Measurements from ENCODE around the gene NECTIN2.

The NECTIN2 gene

DNA sequence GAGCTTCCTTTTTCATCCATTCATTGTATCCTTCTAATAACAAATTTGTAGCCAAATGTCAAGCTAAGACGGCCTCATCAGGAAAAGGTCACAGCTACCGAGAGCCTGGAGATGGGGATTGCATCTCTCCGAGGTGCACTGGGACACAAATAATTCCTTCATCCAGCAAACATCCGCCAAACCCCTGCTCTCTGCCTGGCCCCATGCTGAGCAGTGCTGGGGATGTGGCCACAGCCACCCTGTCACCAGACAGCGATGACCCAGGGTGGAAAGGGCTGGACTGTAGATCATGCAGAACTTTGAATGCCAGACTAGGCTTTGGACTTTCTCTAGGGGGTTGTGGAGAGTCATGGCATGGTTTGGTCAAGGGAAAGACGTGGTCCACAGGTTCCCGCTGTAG, 46.8 kb downstream of the NECTIN2 start:
- no peak overlapping the region for H3K27ac ChIP-seq (ENCODE audit: low read depth in 2 of 2, low read length in 2 of 2)
- H3K9ac ChIP-seq (ENCODE audit: low read depth in 1 of 2, low read length in 2 of 2), result no peak overlapping the region
- H3K4me3 ChIP-seq (ENCODE audit: low read length in 2 of 2), result no peak overlapping the region
- peaks cover 26 to 48% of the 10 kb centered on the region in 2 donors for H3K36me3 ChIP-seq (ENCODE audit: control insufficient read depth in 2 of 2, insufficient read depth in 2 of 2, low read length in 2 of 2)
- no peaks in the 10 kb centered on the region for H3K9me3 ChIP-seq (ENCODE audit: control insufficient read depth in 2 of 2, low read length in 2 of 2)
- H3K27me3 ChIP-seq (ENCODE audit: control insufficient read depth in 2 of 2, insufficient read depth in 2 of 2, low read length in 2 of 2), result no peaks in the 10 kb centered on the region
- peaks cover 18 to 20% of the 10 kb centered on the region in 2 donors for H3K4me1 ChIP-seq (ENCODE audit: control insufficient read depth in 2 of 2, insufficient read depth in 2 of 2, low read length in 2 of 2)

DNA sequence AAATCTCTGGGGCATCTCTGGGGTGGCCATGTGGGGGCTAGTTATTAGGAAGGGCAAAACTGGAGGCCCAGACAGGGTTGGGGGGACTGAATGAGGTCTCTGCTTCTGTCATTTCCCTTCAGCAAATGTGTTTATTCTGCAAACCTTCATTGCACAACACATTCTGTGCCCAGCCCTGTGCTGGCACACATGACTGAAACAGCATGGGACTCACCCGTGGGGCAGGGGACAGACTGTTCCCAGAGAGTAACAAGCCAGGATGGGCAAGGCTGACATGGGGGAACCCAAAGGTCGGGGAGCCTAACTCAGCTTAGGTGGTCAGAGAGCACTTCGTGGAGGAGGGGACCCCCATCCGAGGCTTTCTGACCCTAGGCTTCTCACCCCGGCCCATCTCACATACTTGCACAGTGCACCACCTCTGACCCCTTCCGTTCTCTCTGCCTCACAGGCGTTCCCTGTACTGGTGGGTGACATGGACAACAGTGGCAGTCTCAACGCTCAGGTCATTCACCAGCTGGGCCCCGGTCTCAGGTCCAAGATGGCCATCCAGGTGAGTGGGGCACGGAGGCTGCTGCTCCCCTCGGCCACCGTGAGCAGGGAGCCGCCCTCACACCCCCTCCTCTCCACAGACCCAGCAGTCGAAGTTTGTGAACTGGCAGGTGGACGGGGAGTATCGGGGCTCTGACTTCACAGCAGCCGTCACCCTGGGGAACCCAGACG, 47.4 kb downstream of the NECTIN2 start:
- no peak overlapping the region for H3K4me3 ChIP-seq (ENCODE audit: low read length in 2 of 2)
- H3K27me3 ChIP-seq (ENCODE audit: control insufficient read depth in 2 of 2, insufficient read depth in 2 of 2, low read length in 2 of 2), result no peaks in the 10 kb centered on the region
- peaks cover 23 to 47% of the 10 kb centered on the region in 2 donors for H3K36me3 ChIP-seq (ENCODE audit: control insufficient read depth in 2 of 2, insufficient read depth in 2 of 2, low read length in 2 of 2)

GRCh38 chr19:44894052-44894400, 47.9 kb downstream of the NECTIN2 start:
- Histone ChIP-seq H3K36me3 (ENCODE audit: control insufficient read depth in 2 of 2, insufficient read depth in 2 of 2, low read length in 2 of 2) (peaks cover 23 to 47% of the 10 kb centered on the region in 2 donors), H3K9me3 (ENCODE audit: control insufficient read depth in 2 of 2, low read length in 2 of 2) (no peaks in the 10 kb centered on the region), H3K4me3 (ENCODE audit: low read length in 2 of 2) (no peak overlapping the region), H3K27ac (ENCODE audit: low read depth in 2 of 2, low read length in 2 of 2) (no peak overlapping the region), H3K4me1 (ENCODE audit: control insufficient read depth in 2 of 2, insufficient read depth in 2 of 2, low read length in 2 of 2) (peaks cover 18 to 20% of the 10 kb centered on the region in 2 donors), H3K9ac (ENCODE audit: low read depth in 1 of 2, low read length in 2 of 2) (no peak overlapping the region), H3K27me3 (ENCODE audit: control insufficient read depth in 2 of 2, insufficient read depth in 2 of 2, low read length in 2 of 2) (no peaks in the 10 kb centered on the region)

More for the DNA sequence above, 47.4 kb downstream of the NECTIN2 start:
- no peak overlapping the region for H3K9ac ChIP-seq (ENCODE audit: low read depth in 1 of 2, low read length in 2 of 2)
- peaks cover 18 to 20% of the 10 kb centered on the region in 2 donors for H3K4me1 ChIP-seq (ENCODE audit: control insufficient read depth in 2 of 2, insufficient read depth in 2 of 2, low read length in 2 of 2)
- no peak overlapping the region for H3K27ac ChIP-seq (ENCODE audit: low read depth in 2 of 2, low read length in 2 of 2)
- no peaks in the 10 kb centered on the region for H3K9me3 ChIP-seq (ENCODE audit: control insufficient read depth in 2 of 2, low read length in 2 of 2)

GRCh38 chr19:44894946-44895345, 48.8 kb downstream of the NECTIN2 start:
- Histone ChIP-seq H3K9ac (ENCODE audit: low read depth in 1 of 2, low read length in 2 of 2) (no peak overlapping the region), H3K27ac (ENCODE audit: low read depth in 2 of 2, low read length in 2 of 2) (no peak overlapping the region), H3K9me3 (ENCODE audit: control insufficient read depth in 2 of 2, low read length in 2 of 2) (no peaks in the 10 kb centered on the region), H3K27me3 (ENCODE audit: control insufficient read depth in 2 of 2, insufficient read depth in 2 of 2, low read length in 2 of 2) (no peaks in the 10 kb centered on the region), H3K36me3 (ENCODE audit: control insufficient read depth in 2 of 2, insufficient read depth in 2 of 2, low read length in 2 of 2) (peaks cover 25 to 49% of the 10 kb centered on the region in 2 donors), H3K4me1 (ENCODE audit: control insufficient read depth in 2 of 2, insufficient read depth in 2 of 2, low read length in 2 of 2) (peaks cover 14 to 15% of the 10 kb centered on the region in 2 donors), H3K4me3 (ENCODE audit: low read length in 2 of 2) (no peak overlapping the region)

DNA sequence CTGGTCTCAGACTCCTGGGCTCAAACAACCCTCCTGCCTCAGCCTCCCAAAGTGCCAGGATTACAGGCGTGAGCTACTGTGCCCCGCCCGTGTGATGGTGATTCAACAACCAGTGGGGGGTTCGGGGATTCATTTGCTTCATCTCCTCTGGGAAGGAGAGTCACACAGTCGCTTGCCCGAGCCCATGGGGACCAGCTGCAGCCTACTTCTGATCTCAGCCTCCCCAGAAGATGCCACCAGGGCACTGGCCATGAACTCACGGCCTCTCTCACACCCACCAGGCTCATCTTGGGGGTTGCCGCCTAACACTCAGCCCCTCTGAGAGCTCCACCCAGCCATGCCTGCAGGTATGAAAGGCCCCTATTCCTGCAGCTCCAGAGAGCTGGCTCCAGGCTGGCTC, 51.7 kb downstream of the NECTIN2 start:
- Histone ChIP-seq H3K9me3 (ENCODE audit: control insufficient read depth in 2 of 2, low read length in 2 of 2) (no peaks in the 10 kb centered on the region), H3K36me3 (ENCODE audit: control insufficient read depth in 2 of 2, insufficient read depth in 2 of 2, low read length in 2 of 2) (peaks cover 37 to 66% of the 10 kb centered on the region in 2 donors), H3K9ac (ENCODE audit: low read depth in 1 of 2, low read length in 2 of 2) (no peak overlapping the region), H3K27ac (ENCODE audit: low read depth in 2 of 2, low read length in 2 of 2) (no peak overlapping the region), H3K4me1 (ENCODE audit: control insufficient read depth in 2 of 2, insufficient read depth in 2 of 2, low read length in 2 of 2) (no peaks in the 10 kb centered on the region), H3K4me3 (ENCODE audit: low read length in 2 of 2) (no peak overlapping the region), H3K27me3 (ENCODE audit: control insufficient read depth in 2 of 2, insufficient read depth in 2 of 2, low read length in 2 of 2) (no peaks in the 10 kb centered on the region)

GRCh38 chr19:44900328-44901244, 54.5 kb downstream of the NECTIN2 start:
- Histone ChIP-seq H3K4me1 (ENCODE audit: control insufficient read depth in 2 of 2, insufficient read depth in 2 of 2, low read length in 2 of 2) (peaks cover 5 to 6% of the 10 kb centered on the region in 2 donors), H3K36me3 (ENCODE audit: control insufficient read depth in 2 of 2, insufficient read depth in 2 of 2, low read length in 2 of 2) (peaks cover 28 to 47% of the 10 kb centered on the region in 2 donors), H3K9me3 (ENCODE audit: control insufficient read depth in 2 of 2, low read length in 2 of 2) (no peaks in the 10 kb centered on the region), H3K27me3 (ENCODE audit: control insufficient read depth in 2 of 2, insufficient read depth in 2 of 2, low read length in 2 of 2) (peaks cover 3 to 4% of the 10 kb centered on the region in 2 donors), H3K27ac (ENCODE audit: low read depth in 2 of 2, low read length in 2 of 2) (no peak overlapping the region), H3K9ac (ENCODE audit: low read depth in 1 of 2, low read length in 2 of 2) (no peak overlapping the region), H3K4me3 (ENCODE audit: low read length in 2 of 2) (no peak overlapping the region)

- no peak overlapping the region for H3K27ac ChIP-seq (ENCODE audit: low read depth in 2 of 2, low read length in 2 of 2)
- no peak overlapping the region for H3K4me3 ChIP-seq (ENCODE audit: low read length in 2 of 2)
- peaks cover 8 to 11% of the 10 kb centered on the region in 2 donors for H3K27me3 ChIP-seq (ENCODE audit: control insufficient read depth in 2 of 2, insufficient read depth in 2 of 2, low read length in 2 of 2)
- peaks cover 14 to 25% of the 10 kb centered on the region in 2 donors for H3K36me3 ChIP-seq (ENCODE audit: control insufficient read depth in 2 of 2, insufficient read depth in 2 of 2, low read length in 2 of 2)
- H3K4me1 ChIP-seq (ENCODE audit: control insufficient read depth in 2 of 2, insufficient read depth in 2 of 2, low read length in 2 of 2), result peaks cover 5 to 9% of the 10 kb centered on the region in 2 donors
- no peak overlapping the region for H3K9ac ChIP-seq (ENCODE audit: low read depth in 1 of 2, low read length in 2 of 2)
- H3K9me3 ChIP-seq (ENCODE audit: control insufficient read depth in 2 of 2, low read length in 2 of 2), result no peaks in the 10 kb centered on the region
Observed at GRCh38 chr19:44903216-44903601, 57.1 kb downstream of the NECTIN2 start.

- no peaks in the 10 kb centered on the region for H3K9me3 ChIP-seq (ENCODE audit: control insufficient read depth in 2 of 2, low read length in 2 of 2)
- H3K27me3 ChIP-seq (ENCODE audit: control insufficient read depth in 2 of 2, insufficient read depth in 2 of 2, low read length in 2 of 2), result peaks cover 8 to 11% of the 10 kb centered on the region in 2 donors
- H3K4me3 ChIP-seq (ENCODE audit: low read length in 2 of 2), result no peak overlapping the region
- peaks cover 5 to 9% of the 10 kb centered on the region in 2 donors for H3K4me1 ChIP-seq (ENCODE audit: control insufficient read depth in 2 of 2, insufficient read depth in 2 of 2, low read length in 2 of 2)
- H3K36me3 ChIP-seq (ENCODE audit: control insufficient read depth in 2 of 2, insufficient read depth in 2 of 2, low read length in 2 of 2), result peaks cover 14 to 25% of the 10 kb centered on the region in 2 donors
- H3K9ac ChIP-seq (ENCODE audit: low read depth in 1 of 2, low read length in 2 of 2), result peak overlapping the region in 1 of 2 donors; percentile 12
- H3K27ac ChIP-seq (ENCODE audit: low read depth in 2 of 2, low read length in 2 of 2), result no peak overlapping the region
Observed at GRCh38 chr19:44903602-44904425, 57.7 kb downstream of the NECTIN2 start.

DNA sequence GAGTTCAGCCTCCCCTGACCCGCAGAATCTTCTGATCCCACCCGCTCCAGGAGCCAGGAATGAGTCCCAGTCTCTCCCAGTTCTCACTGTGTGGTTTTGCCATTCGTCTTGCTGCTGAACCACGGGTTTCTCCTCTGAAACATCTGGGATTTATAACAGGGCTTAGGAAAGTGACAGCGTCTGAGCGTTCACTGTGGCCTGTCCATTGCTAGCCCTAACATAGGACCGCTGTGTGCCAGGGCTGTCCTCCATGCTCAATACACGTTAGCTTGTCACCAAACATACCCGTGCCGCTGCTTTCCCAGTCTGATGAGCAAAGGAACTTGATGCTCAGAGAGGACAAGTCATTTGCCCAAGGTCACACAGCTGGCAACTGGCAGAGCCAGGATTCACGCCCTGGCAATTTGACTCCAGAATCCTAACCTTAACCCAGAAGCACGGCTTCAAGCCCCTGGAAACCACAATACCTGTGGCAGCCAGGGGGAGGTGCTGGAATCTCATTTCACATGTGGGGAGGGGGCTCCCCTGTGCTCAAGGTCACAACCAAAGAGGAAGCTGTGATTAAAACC, 58.4 kb downstream of the NECTIN2 start:
- H3K9me3 ChIP-seq (ENCODE audit: control insufficient read depth in 2 of 2, low read length in 2 of 2), result no peaks in the 10 kb centered on the region
- peaks cover 5 to 9% of the 10 kb centered on the region in 2 donors for H3K4me1 ChIP-seq (ENCODE audit: control insufficient read depth in 2 of 2, insufficient read depth in 2 of 2, low read length in 2 of 2)
- H3K4me3 ChIP-seq (ENCODE audit: low read length in 2 of 2), result no peak overlapping the region
- peaks cover 8 to 11% of the 10 kb centered on the region in 2 donors for H3K27me3 ChIP-seq (ENCODE audit: control insufficient read depth in 2 of 2, insufficient read depth in 2 of 2, low read length in 2 of 2)
- H3K27ac ChIP-seq (ENCODE audit: low read depth in 2 of 2, low read length in 2 of 2), result no peak overlapping the region
- no peak overlapping the region for H3K9ac ChIP-seq (ENCODE audit: low read depth in 1 of 2, low read length in 2 of 2)
- H3K36me3 ChIP-seq (ENCODE audit: control insufficient read depth in 2 of 2, insufficient read depth in 2 of 2, low read length in 2 of 2), result peaks cover 14 to 25% of the 10 kb centered on the region in 2 donors

All from mucosa of rectum (tissue), 2 donors.